SK-N-SH treated with all-trans-retinoic acid at 6 μM for 48 hours (cell line): ENCODE results near the gene EPHB3.

Experiments used
- CREB5 ChIP-seq: fragments of 250-450 bp; sonication (Bioruptor Pico); IDR thresholded peaks from 2 replicates; pipeline ENCODE4 v1.5.1; 2020; ENCODE audit warnings: low read depth, mild to moderate bottlenecking, moderate library complexity
- CSDC2 ChIP-seq: fragments of 250-450 bp; sonication (Bioruptor Pico); IDR thresholded peaks from 2 replicates; pipeline ENCODE4 v1.5.0; 2020; ENCODE audit warnings: mild to moderate bottlenecking, moderate library complexity
- ISL1 ChIP-seq: fragments of 250-450 bp; sonication (Bioruptor Pico); IDR thresholded peaks from 2 replicates; pipeline ENCODE4 v2.1.2; 2022; ENCODE audit warnings: mild to moderate bottlenecking, moderate library complexity
- OSR1 ChIP-seq: fragments of 250-450 bp; sonication (Bioruptor Pico); IDR thresholded peaks from 2 replicates; pipeline ENCODE4 v1.8.0; 2022; ENCODE audit warnings: moderate library complexity, mild to moderate bottlenecking, inconsistent platforms
- PPARA ChIP-seq: fragments of 250-450 bp; sonication (Bioruptor Pico); IDR thresholded peaks from 2 replicates; pipeline ENCODE4 v1.5.0; 2020; ENCODE audit warnings: mild to moderate bottlenecking, borderline replicate concordance
- SNAI2 ChIP-seq: fragments of 250-450 bp; sonication (Bioruptor Pico); IDR thresholded peaks from 2 replicates; pipeline ENCODE4 v1.5.0; 2020; ENCODE audit warnings: mild to moderate bottlenecking, moderate library complexity
- TOX ChIP-seq: fragments of 250-450 bp; sonication (Bioruptor Pico); IDR thresholded peaks from 2 replicates; pipeline ENCODE4 v1.8.0; 2021; ENCODE audit warnings: mild to moderate bottlenecking, moderate library complexity, borderline replicate concordance
- ZFP3 ChIP-seq: fragments of 250-450 bp; sonication (Bioruptor Pico); IDR thresholded peaks from 2 replicates; pipeline ENCODE4 v1.5.0; 2020; ENCODE audit warnings: mild to moderate bottlenecking, moderate library complexity
- ZFP30 ChIP-seq: fragments of 450-650 bp; formaldehyde crosslinking; IDR thresholded peaks from 2 replicates; pipeline ENCODE4 v1.5.0; 2022; ENCODE audit warnings: mild to moderate bottlenecking, moderate library complexity
- ZNF565 ChIP-seq: fragments of 450-650 bp; formaldehyde crosslinking; conservative IDR thresholded peaks from 2 replicates; pipeline ENCODE4 v1.5.0; 2020; ENCODE audit warnings: low read depth, mild to moderate bottlenecking, moderate library complexity
- ZNF8 ChIP-seq: fragments of 450-650 bp; formaldehyde crosslinking; IDR thresholded peaks from 2 replicates; pipeline ENCODE4 v1.5.0; 2020; ENCODE audit warnings: mild to moderate bottlenecking, moderate library complexity
- TF ChIP-seq, protein P1 (sequence below): fragments of 250-450 bp; sonication (Bioruptor Pico); IDR thresholded peaks from 2 replicates; pipeline ENCODE4 v1.8.0; 2021; ENCODE audit warnings: low read depth, mild to moderate bottlenecking, moderate library complexity, borderline replicate concordance
- TF ChIP-seq, protein P2 (sequence below): fragments of 250-450 bp; sonication (Bioruptor Pico); IDR thresholded peaks from 2 replicates; pipeline ENCODE4 v1.8.0; 2020; ENCODE audit warnings: mild to moderate bottlenecking, moderate library complexity, borderline replicate concordance

DNA sequence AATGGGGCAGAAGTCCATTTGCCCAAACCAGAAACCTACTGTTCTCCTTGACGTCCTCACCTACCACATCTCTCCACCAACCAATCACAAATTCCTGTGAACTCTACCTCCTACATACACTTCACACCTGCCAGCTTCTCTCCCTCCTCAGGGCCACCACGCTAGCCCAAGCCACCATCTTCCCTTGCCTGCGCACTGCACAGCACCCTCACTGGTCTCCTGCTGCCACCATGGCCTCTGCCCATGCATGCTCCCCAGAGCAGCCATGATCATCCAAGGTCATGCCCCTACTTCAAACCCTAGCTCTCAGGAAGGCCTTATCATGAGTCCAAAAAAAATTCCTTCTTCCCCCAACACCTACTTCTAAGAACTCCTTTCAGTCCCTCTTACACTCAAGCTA is 1.1 kb upstream of the EPHB3 start:
- TF ChIP-seq CSDC2 (CRISPR knock-in tag) (no peak), ZNF565 (CRISPR knock-in tag) (no peak), ZFP30 (CRISPR knock-in tag) (no peak), ZFP3 (CRISPR knock-in tag) (no peak), ZNF8 (no peak), CREB5 (CRISPR knock-in tag) (no peak), ISL1 (CRISPR knock-in tag) (no peak), SNAI2 (CRISPR knock-in tag) (no peak), OSR1 (CRISPR knock-in tag) (no peak), TOX (CRISPR knock-in tag) (no peak), PPARA (CRISPR knock-in tag) (no peak)
- TF ChIP-seq, protein P1, sequence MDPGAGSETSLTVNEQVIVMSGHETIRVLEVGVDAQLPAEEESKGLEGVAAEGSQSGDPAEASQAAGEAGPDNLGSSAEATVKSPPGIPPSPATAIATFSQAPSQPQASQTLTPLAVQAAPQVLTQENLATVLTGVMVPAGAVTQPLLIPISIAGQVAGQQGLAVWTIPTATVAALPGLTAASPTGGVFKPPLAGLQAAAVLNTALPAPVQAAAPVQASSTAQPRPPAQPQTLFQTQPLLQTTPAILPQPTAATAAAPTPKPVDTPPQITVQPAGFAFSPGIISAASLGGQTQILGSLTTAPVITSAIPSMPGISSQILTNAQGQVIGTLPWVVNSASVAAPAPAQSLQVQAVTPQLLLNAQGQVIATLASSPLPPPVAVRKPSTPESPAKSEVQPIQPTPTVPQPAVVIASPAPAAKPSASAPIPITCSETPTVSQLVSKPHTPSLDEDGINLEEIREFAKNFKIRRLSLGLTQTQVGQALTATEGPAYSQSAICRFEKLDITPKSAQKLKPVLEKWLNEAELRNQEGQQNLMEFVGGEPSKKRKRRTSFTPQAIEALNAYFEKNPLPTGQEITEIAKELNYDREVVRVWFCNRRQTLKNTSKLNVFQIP (CRISPR knock-in tag): no peak
- TF ChIP-seq, protein P2, sequence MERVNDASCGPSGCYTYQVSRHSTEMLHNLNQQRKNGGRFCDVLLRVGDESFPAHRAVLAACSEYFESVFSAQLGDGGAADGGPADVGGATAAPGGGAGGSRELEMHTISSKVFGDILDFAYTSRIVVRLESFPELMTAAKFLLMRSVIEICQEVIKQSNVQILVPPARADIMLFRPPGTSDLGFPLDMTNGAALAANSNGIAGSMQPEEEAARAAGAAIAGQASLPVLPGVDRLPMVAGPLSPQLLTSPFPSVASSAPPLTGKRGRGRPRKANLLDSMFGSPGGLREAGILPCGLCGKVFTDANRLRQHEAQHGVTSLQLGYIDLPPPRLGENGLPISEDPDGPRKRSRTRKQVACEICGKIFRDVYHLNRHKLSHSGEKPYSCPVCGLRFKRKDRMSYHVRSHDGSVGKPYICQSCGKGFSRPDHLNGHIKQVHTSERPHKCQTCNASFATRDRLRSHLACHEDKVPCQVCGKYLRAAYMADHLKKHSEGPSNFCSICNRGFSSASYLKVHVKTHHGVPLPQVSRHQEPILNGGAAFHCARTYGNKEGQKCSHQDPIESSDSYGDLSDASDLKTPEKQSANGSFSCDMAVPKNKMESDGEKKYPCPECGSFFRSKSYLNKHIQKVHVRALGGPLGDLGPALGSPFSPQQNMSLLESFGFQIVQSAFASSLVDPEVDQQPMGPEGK (CRISPR knock-in tag): no peak
